ENCODE results near the gene COMT. TPM values are rescaled to one million over a fixed set of nuclear protein-coding genes. Genes with fewer than 3 reads are reported as not detected.

Gene COMT
- total and polyA plus RNA-seq, 9 of the 15 experiments (the other 6 are each of a cell fraction or from before 2014, with no cell fraction given), result 12.5 to 351 (median 155) TPM

DNA sequence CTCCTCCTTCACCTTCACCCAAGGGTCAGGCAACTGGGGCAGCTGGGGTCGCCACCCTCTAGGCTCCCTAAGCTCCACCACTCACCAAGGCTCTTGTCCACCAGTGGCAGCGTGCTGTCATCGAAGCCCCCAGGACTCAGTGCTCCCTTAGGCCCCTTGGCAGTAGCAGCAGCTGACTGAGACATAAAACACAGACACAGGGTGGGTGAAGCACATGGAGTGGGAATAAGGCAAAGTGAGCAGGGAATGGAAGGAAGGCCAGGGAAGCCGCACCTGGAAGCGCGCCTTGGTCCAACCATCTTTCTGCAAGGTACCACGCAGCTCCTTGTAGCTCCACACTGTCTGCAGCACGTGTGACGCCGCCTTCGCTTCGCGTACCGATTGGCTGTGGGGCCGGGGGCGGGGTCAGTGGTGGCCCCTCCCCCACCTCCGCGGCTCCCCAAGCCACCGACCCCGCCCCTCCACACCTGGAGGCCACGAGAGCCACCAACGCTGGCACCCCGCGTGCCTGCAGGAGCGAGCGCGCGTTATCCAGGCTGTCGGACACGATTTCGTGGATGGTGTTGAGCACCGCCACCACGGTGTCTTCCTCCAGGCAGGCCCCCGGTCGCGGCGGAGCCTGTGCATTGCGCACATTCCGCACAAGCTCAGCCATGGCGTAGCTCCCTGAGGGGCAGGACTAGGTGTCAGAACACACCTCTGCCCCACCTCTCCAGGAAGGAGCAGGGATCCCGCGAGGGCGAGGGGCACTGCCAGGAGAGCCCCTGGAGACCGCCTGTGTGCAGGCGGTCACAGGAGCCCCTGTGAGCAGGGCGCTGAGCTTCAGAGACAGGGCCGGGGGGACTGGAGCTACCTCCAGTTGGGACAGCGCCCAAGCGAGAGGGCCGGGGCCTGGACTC is 31.3 kb downstream of the COMT start (continued):
- TF ChIP-seq ZNF644 (tag; IDR thresholded peaks at IDR 0.05; ENCODE audit: low read depth), result no peak
- no peak for TF ChIP-seq CBFB (CRISPR knock-in tag; IDR thresholded peaks at IDR 0.05)
- TF ChIP-seq SIN3A (IDR thresholded peaks at IDR 0.05; ENCODE audit: borderline replicate concordance in 2 of 2, control insufficient read depth in 1 of 2, low read depth in 2 of 2, low read length in 2 of 2), result no peak
- no peak for TF ChIP-seq SMC3 (conservative IDR thresholded peaks at IDR 0.05; ENCODE audit: insufficient read depth, low read depth, low read length)
- TF ChIP-seq ZBTB5 (IDR thresholded peaks at IDR 0.05), result no peak
- TF ChIP-seq ZFP36 (IDR thresholded peaks at IDR 0.05; ENCODE audit: low read depth, low read length, partially characterized antibody), result peak; percentile 85
- TF ChIP-seq L3MBTL2 (IDR thresholded peaks at IDR 0.05), result 0 out of 2 replicates have a peak, but pooled peaks have one; percentile 11
- TF ChIP-seq, protein P1, sequence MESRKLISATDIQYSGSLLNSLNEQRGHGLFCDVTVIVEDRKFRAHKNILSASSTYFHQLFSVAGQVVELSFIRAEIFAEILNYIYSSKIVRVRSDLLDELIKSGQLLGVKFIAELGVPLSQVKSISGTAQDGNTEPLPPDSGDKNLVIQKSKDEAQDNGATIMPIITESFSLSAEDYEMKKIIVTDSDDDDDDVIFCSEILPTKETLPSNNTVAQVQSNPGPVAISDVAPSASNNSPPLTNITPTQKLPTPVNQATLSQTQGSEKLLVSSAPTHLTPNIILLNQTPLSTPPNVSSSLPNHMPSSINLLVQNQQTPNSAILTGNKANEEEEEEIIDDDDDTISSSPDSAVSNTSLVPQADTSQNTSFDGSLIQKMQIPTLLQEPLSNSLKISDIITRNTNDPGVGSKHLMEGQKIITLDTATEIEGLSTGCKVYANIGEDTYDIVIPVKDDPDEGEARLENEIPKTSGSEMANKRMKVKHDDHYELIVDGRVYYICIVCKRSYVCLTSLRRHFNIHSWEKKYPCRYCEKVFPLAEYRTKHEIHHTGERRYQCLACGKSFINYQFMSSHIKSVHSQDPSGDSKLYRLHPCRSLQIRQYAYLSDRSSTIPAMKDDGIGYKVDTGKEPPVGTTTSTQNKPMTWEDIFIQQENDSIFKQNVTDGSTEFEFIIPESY (CRISPR knock-in tag; IDR thresholded peaks at IDR 0.05), result no peak
- TF ChIP-seq E2F6 (IDR thresholded peaks at IDR 0.05; ENCODE audit: borderline replicate concordance in 1 of 2, extremely low read depth in 1 of 2, insufficient read depth in 1 of 2, insufficient read length in 1 of 2, low read depth in 1 of 2, low read length in 1 of 2, poor library complexity in 1 of 2, severe bottlenecking in 1 of 2), result peak; percentile 24 to 26
- no peak for TF ChIP-seq CREB3L1 (IDR thresholded peaks at IDR 0.05; ENCODE audit: borderline replicate concordance, low read depth)
- TF ChIP-seq CBFA2T3 (IDR thresholded peaks at IDR 0.05), result peak; percentile 15; the same call in 1 of the 2 replicates
- peak; percentile 52; the same call in 1 of the 2 replicates for TF ChIP-seq POLR2A (conservative IDR thresholded peaks at IDR 0.05)
- no peak for TF ChIP-seq CREB1 (IDR thresholded peaks at IDR 0.05)
- TF ChIP-seq CREB1 (CRISPR knock-in tag; IDR thresholded peaks at IDR 0.05), result no peak
- TF ChIP-seq DACH1 (IDR thresholded peaks at IDR 0.05; ENCODE audit: partially characterized antibody), result peak; percentile 24
- no peak for TF ChIP-seq RBM17 (IDR thresholded peaks at IDR 0.05; ENCODE audit: borderline replicate concordance, low read depth, low read length)
- no peak for TF ChIP-seq ZNF57 (CRISPR knock-in tag; IDR thresholded peaks at IDR 0.05)
- TF ChIP-seq CBX3 (IDR thresholded peaks at IDR 0.05; ENCODE audit: borderline replicate concordance in 1 of 2, low read length in 2 of 2), result no peak; a peak in 1 of 3 replicates
